NCI-H2171 treated with DMSO at 0.1 percent for 48 hours (cell line): ENCODE measurements around the gene CLDN10.

Experiments used
- DNase-seq: peaks from one replicate; lab custom pipeline; 2025; lab: John Stamatoyannopoulos, UW

The CLDN10 gene

GRCh38 chr13:95601906-95602305 lies 49.4 kb downstream of the CLDN10 start:
- no peak for DNase-seq

DNA sequence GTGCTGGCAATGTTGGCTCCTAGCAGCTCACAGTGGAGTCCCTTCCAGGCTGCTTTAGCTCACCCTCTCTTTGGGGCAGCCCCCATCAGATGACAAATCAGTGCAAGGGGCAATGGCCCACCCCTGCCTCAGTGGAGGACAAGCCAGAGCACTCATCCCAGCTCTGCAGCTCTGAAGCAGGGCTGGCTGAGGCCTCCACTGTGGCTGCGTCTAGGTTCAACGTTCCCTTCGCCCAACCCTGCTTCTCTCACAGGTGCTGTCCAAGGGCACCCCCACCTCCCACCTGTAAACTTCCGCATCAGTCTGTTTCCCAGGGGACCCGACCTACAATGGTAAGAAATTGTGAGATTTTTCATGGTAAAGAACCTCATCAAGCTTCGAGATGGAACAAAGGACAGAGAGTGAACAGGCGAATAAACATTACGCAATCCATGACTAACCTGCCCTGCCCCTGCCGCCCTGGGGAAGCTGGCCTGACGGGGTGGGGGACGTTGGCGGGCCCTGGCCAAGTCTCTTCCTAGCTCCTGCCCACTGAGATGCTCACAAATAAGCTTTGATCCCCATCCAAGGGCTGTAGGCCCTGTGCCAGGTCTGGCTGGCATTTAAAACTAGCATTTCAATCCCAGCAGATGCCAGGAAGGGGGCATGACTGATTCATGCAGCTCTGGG lies 51.5 kb downstream of the CLDN10 start:
- no peak for DNase-seq

DNA sequence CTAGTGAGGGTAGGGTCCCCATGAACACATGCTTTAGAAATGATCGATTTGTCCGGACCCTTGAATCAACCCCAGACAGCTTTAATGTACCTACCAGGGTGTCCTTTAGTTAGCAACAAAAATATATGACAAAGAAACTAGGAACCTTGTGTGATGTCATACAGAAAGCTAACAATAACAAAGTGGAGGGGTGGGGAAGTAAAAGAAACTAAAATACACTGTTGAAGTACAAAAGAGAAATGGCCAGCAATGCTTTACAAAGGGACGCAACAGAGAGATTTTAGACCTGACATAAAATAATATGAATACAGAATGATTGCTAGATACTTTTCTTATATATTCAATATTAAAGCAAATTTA lies 52.0 kb downstream of the CLDN10 start:
- DNase-seq: no peak

GRCh38 chr13:95605448-95606125 lies 53.1 kb downstream of the CLDN10 start:
- no peak for DNase-seq

- no peak for DNase-seq
These were observed 54.8 kb downstream of the CLDN10 start for GRCh38 chr13:95607366-95607765.

- DNase-seq: no peak
These were observed 56.3 kb downstream of the CLDN10 start for GRCh38 chr13:95608640-95609323.

DNA sequence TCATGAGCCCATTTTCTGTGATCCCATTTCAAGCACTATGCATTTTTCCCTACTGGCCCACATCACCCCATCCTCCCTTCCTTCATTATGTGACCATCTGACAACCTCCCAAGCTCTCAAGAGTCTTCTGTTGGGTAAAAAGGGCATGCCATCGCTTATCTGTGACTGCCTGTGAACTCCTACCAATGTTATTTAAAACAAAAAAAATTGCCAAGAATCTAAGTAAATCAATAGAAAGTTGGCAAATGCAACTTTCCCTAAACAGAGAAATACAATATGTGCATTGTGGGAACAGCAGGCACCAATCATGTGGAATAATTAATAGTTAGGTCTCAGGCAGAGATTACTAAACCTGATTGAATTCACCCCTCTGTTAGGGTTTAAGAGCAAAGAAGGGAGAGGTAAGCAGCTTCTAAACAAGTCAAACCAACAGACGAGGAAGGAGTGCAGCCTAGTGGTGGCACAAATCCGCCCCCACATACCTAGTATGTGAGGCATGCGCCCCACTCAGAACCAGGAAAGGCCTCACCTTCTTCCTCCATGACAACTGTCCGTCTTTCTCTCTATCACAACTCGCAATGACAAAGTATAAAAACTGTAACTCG lies 62.2 kb downstream of the CLDN10 start:
- DNase-seq: peak; percentile 33

DNA sequence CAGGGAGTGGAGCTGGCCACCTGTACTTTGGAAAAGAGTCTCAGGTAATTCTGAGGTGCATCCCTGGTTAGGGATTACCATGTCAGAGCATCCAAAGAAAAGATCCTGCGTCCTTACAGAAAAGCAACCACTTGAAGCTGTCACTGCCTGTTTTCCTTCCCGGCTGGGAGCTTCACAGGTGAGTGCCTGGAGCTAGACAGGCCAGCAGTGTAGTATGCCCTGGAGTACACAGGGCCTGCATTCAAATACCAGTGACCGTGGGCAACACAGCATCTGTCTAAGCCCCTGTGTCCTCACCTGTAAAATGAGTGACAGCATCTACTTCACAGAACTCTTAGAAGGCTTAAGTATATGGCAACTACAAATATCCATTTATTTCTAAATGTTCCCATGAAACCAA lies 63.0 kb downstream of the CLDN10 start:
- no peak for DNase-seq

DNA sequence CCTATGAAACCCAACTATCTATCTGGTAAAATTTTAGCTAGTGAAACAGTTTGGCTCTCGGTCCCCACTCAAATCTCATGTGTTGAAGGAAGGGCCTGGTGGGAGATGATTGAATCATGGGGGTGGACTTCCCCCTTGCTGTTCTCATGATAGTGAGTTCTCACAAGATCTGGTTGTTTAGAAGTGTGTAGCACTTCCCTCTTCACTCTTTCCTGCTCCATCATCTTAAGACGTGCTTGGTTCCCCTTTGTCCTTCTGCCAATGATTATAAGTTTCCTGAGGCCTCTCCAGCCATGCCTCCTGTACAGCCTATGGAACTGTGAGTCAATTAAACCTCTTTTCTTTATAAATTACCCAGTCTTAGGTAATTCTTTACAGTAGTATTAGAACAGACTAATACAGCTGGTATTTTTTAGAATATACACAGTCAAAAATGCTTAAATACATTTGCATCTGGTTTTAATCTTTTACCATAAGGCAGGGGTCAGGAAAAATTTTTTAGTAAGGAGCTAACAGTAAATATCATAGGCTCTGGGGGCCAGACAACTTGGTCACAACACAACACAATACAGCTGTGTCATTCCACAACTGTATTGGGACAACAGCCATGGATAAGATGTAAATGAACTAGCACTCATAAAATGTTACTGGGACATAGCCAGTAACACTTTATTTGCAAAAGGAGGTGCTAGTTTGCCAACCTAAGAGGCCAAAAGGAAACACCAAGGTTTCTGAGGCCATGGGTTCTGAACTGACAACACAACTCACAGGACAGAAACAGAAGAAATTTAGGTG lies 67.7 kb downstream of the CLDN10 start:
- no peak for DNase-seq

DNA sequence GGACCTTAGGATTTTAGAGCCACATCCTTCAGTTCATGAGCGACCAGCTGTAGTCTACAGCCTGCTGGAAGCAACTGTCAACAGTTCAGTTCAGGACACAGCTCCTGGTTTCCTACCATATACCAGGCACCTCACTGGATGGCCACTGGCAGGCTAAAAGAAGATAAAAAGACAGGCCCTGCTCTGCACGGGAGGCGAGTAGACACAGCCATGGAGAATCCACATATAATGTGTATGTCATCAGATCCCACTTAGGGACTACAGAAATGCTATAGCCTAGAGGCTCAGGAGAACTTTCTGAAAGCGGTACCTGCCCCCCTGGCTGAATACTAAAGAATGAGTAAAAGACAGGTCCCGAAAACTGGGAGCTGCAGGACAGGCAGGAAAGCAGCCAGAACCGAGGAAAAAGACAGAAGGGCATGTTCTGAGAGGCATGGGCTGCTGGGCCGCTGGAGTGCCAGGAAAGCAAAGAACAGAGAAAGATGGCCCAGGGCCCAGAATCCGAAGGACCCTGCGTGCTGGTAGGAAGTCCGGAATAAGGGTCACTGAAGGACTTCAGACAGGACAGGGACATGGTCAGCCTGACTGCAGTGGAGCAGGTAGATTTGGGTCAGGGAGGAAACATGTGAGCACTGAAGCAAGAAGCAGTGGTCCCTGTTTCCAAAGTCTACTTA lies 68.4 kb downstream of the CLDN10 start:
- DNase-seq: no peak

GRCh38 chr13:95623141-95623540 lies 70.6 kb downstream of the CLDN10 start:
- no peak for DNase-seq

DNA sequence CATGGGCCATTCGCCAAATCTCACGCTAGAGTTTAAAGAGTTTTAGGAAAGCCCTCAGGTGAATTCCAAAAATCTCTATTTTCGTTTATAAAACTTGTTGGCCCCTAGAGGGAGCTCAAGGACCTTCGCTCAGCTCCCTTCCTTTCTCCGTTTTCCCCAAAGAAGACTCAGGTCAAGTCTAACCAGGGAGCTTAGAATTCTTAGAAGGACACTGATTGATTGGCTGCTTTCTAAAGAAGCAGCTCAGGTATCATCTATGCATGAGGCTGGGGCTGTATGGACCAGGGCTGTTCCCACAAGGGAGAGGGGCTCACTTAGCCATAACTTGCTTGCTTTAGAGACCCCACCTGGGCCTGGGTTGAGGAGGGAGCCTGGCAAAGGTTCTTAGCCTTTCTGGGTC lies 71.5 kb downstream of the CLDN10 start:
- DNase-seq: peak; percentile 40

GRCh38 chr13:95626768-95627167 lies 74.2 kb downstream of the CLDN10 start:
- no peak for DNase-seq

DNA sequence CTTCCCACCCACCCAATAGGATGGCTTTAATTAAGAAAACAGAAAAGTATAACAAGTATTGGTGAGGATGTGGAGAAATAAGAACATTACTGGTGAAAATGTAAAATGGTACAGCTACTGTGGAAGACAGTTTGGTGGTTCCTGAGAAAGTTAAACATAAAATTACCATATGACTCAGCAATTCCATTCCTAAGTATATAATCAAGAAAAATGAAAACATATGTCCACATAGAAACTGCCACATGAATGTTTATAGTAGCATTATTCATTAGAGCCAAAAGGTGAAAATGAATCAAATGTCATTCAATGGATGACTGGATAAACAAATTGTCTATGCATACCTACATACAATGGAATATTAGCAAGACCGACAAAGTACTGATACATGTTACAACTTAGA lies 75.1 kb downstream of the CLDN10 start:
- DNase-seq: no peak

DNA sequence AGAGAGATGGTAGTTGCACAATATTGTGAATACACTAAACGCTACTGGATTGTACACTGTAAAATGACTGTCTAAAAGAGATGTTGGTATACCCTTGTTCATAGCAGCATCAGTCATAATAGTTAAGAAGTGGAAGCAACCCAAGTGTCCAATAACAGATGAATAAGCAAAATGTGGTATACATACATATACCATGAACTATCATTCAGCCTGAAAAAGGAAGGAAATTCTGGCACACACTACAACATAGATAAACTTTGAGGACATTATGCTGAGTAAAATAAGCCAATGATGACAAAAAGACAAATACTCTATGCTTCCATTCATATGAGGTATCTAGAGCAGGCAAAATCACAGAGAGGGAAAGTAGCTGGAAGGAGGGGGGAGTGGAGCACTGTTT lies 76.0 kb downstream of the CLDN10 start:
- DNase-seq: no peak

GRCh38 chr13:95629071-95629470 lies 76.6 kb downstream of the CLDN10 start:
- no peak for DNase-seq
